ENCODE measurements around the gene ODF4.

ODF4 gene

DNA sequence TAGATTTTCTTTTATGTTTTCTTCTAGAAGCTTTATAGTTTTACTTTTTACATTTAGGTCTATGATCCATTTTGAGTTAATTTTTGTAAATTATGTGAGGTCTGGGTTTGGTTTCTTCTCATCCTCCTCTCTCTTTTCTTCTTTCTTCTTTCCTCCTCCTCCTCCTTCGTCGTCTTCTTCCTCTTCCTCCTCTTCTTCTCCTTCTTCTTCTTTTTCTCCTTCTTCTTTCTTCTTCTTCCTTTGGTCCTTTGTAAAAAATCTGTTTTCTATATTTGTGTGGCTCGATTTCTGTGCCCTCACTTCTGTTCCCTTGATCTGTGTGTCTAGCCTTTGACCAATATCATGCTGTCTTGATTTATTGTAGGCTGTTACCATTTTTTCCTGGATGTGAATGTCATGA lies 39.4 kb upstream of the ODF4 start (continued):
- TF ChIP-seq KLF8 (tag by site-specific recombination; IDR thresholded peaks at IDR 0.05), result no peak
- TF ChIP-seq, protein P1, sequence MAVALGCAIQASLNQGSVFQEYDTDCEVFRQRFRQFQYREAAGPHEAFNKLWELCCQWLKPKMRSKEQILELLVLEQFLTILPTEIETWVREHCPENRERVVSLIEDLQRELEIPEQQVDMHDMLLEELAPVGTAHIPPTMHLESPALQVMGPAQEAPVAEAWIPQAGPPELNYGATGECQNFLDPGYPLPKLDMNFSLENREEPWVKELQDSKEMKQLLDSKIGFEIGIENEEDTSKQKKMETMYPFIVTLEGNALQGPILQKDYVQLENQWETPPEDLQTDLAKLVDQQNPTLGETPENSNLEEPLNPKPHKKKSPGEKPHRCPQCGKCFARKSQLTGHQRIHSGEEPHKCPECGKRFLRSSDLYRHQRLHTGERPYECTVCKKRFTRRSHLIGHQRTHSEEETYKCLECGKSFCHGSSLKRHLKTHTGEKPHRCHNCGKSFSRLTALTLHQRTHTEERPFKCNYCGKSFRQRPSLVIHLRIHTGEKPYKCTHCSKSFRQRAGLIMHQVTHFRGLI (tag by site-specific recombination; IDR thresholded peaks at IDR 0.05), result no peak
- TF ChIP-seq, protein P2, sequence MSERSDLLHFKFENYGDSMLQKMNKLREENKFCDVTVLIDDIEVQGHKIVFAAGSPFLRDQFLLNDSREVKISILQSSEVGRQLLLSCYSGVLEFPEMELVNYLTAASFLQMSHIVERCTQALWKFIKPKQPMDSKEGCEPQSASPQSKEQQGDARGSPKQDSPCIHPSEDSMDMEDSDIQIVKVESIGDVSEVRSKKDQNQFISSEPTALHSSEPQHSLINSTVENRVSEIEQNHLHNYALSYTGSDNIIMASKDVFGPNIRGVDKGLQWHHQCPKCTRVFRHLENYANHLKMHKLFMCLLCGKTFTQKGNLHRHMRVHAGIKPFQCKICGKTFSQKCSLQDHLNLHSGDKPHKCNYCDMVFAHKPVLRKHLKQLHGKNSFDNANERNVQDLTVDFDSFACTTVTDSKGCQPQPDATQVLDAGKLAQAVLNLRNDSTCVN (tag by site-specific recombination; optimal IDR thresholded peaks at IDR 0.05), result no peak

DNA sequence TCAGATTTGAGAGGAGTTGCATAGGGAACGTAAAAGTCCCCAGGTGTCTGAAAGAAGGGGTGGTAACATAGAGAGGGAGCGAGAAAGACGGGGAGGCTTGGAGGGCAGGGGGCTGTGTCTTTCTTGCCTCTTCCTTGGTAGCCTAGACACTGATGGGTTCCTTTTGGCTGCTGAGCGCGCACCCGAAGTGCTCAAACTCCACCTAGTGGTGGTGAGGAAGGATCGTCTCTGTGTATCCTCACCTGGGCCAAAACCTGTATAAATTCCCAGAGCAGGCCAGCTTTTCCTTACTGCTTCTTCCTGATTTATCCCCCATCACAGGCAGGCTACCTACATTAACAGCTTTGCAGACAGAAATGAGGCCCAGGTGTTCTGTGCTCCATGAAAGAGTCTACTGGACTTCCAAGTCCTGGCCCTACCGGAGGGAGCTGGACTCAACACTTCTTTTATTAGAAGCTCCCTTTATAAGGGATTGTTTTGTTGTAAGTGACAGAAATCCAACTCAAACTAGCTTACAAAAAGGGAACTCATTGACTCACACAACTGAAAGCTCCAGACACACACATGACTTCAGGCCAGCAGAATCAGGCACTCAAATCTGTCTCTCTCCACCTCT lies 38.9 kb upstream of the ODF4 start:
- POLR2A ChIA-PET, result interaction anchor here (0.5 to 1.4 kb wide), 5 partner anchors 27 to 106 kb away, joined by 3 to 8 read pairs (median 5); partner anchors contain the start of genes AURKB and CTC1
- Histone ChIP-seq H3K27ac (ENCODE audit: extremely low read depth, low read depth, low read length) (no peak overlapping the region), H3K4me1 (ENCODE audit: control insufficient read depth, insufficient read depth, low read length) (no peaks in the 10 kb centered on the region), H3K4me3 (ENCODE audit: low read depth, low read length) (no peak overlapping the region), H3K36me3 (ENCODE audit: control insufficient read depth in 2 of 2, insufficient read depth in 1 of 2, low read length in 2 of 2) (no peaks in the 10 kb centered on the region), H3K9me3 (ENCODE audit: control insufficient read depth, insufficient read depth, low read depth, low read length) (no peaks in the 10 kb centered on the region)
- CTCF ChIA-PET, result interaction anchor here (0.6 to 2.8 kb wide), 44 partner anchors 10 to 1743 kb away, joined by 3 to 19 read pairs (median 4); partner anchors contain the start of genes ARHGEF15, HES7 and PFAS
- TF ChIP-seq ZNF112 (tag by site-specific recombination; IDR thresholded peaks at IDR 0.05), result no peak
- no peak for TF ChIP-seq ZXDB (tag by site-specific recombination; IDR thresholded peaks at IDR 0.05)
- TF ChIP-seq ZNF292 (tag by site-specific recombination; IDR thresholded peaks at IDR 0.05; ENCODE audit: borderline replicate concordance, low read depth), result no peak
- TF ChIP-seq ZNF274 (IDR thresholded peaks at IDR 0.05; ENCODE audit: low read length), result no peak
- TF ChIP-seq ZNF274 (tag by site-specific recombination; IDR thresholded peaks at IDR 0.05; ENCODE audit: borderline replicate concordance), result no peak
- TF ChIP-seq, protein P3, sequence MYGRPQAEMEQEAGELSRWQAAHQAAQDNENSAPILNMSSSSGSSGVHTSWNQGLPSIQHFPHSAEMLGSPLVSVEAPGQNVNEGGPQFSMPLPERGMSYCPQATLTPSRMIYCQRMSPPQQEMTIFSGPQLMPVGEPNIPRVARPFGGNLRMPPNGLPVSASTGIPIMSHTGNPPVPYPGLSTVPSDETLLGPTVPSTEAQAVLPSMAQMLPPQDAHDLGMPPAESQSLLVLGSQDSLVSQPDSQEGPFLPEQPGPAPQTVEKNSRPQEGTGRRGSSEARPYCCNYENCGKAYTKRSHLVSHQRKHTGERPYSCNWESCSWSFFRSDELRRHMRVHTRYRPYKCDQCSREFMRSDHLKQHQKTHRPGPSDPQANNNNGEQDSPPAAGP (tag by site-specific recombination; IDR thresholded peaks at IDR 0.05), result no peak
- TF ChIP-seq ZNF184 (tag by site-specific recombination; IDR thresholded peaks at IDR 0.05), result no peak
- TF ChIP-seq ZNF23 (tag by site-specific recombination; IDR thresholded peaks at IDR 0.05; ENCODE audit: borderline replicate concordance), result no peak
- peak; percentile 53 for TF ChIP-seq ZBTB17 (tag by site-specific recombination; IDR thresholded peaks at IDR 0.05)
- TF ChIP-seq SP7 (tag by site-specific recombination; IDR thresholded peaks at IDR 0.05), result 0 out of 2 replicates have a peak, but pooled peaks have one; percentile 29
- TF ChIP-seq, protein P4, sequence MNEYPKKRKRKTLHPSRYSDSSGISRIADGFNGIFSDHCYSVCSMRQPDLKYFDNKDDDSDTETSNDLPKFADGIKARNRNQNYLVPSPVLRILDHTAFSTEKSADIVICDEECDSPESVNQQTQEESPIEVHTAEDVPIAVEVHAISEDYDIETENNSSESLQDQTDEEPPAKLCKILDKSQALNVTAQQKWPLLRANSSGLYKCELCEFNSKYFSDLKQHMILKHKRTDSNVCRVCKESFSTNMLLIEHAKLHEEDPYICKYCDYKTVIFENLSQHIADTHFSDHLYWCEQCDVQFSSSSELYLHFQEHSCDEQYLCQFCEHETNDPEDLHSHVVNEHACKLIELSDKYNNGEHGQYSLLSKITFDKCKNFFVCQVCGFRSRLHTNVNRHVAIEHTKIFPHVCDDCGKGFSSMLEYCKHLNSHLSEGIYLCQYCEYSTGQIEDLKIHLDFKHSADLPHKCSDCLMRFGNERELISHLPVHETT (tag by site-specific recombination; IDR thresholded peaks at IDR 0.05), result no peak
- TF ChIP-seq HOXC10 (CRISPR knock-in tag; IDR thresholded peaks at IDR 0.05), result no peak
- TF ChIP-seq ZBTB21 (tag by site-specific recombination; IDR thresholded peaks at IDR 0.05), result no peak
- TF ChIP-seq REPIN1 (tag by site-specific recombination; IDR thresholded peaks at IDR 0.05; ENCODE audit: low read depth), result no peak
- TF ChIP-seq ZNF404 (tag by site-specific recombination; IDR thresholded peaks at IDR 0.05), result no peak
- TF ChIP-seq ZNF146 (tag by site-specific recombination; IDR thresholded peaks at IDR 0.05), result no peak
- no peak for TF ChIP-seq KLF16 (tag by site-specific recombination; IDR thresholded peaks at IDR 0.05)
- TF ChIP-seq ZNF175 (tag by site-specific recombination; IDR thresholded peaks at IDR 0.05), result no peak
- TF ChIP-seq, protein P5, sequence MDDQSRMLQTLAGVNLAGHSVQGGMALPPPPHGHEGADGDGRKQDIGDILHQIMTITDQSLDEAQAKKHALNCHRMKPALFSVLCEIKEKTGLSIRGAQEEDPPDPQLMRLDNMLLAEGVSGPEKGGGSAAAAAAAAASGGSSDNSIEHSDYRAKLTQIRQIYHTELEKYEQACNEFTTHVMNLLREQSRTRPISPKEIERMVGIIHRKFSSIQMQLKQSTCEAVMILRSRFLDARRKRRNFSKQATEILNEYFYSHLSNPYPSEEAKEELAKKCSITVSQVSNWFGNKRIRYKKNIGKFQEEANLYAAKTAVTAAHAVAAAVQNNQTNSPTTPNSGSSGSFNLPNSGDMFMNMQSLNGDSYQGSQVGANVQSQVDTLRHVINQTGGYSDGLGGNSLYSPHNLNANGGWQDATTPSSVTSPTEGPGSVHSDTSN (CRISPR knock-in tag; IDR thresholded peaks at IDR 0.05), result no peak
- no peak for TF ChIP-seq ZNF677 (tag by site-specific recombination; IDR thresholded peaks at IDR 0.05)
- peak; percentile 64; the same call in 1 of the 2 replicates for TF ChIP-seq ZEB2 (tag by site-specific recombination; IDR thresholded peaks at IDR 0.05)
- no peak for TF ChIP-seq SP2 (tag by site-specific recombination; IDR thresholded peaks at IDR 0.05)
- no peak for TF ChIP-seq YY2 (tag by site-specific recombination; IDR thresholded peaks at IDR 0.05)
- TF ChIP-seq, protein P6, sequence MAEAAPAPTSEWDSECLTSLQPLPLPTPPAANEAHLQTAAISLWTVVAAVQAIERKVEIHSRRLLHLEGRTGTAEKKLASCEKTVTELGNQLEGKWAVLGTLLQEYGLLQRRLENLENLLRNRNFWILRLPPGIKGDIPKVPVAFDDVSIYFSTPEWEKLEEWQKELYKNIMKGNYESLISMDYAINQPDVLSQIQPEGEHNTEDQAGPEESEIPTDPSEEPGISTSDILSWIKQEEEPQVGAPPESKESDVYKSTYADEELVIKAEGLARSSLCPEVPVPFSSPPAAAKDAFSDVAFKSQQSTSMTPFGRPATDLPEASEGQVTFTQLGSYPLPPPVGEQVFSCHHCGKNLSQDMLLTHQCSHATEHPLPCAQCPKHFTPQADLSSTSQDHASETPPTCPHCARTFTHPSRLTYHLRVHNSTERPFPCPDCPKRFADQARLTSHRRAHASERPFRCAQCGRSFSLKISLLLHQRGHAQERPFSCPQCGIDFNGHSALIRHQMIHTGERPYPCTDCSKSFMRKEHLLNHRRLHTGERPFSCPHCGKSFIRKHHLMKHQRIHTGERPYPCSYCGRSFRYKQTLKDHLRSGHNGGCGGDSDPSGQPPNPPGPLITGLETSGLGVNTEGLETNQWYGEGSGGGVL (tag by site-specific recombination; IDR thresholded peaks at IDR 0.05), result no peak; the same call in 1 of the 2 replicates
- TF ChIP-seq ZNF341 (tag by site-specific recombination; IDR thresholded peaks at IDR 0.05; ENCODE audit: low read depth), result no peak

Measured in HEK293 (cell line).